Measurements from ENCODE around the gene RALGAPA2.

RALGAPA2 gene

GRCh38 chr20:20409331-20409730 is 303.1 kb downstream of the RALGAPA2 start:
- no peaks in the 10 kb centered on the region for H3K27me3 ChIP-seq (ENCODE audit: control insufficient read depth in 1 of 2, insufficient read depth in 2 of 2, low read length in 2 of 2)
- H3K4me1 ChIP-seq (ENCODE audit: control insufficient read depth in 1 of 2, insufficient read depth in 2 of 2, low read length in 2 of 2), result no peaks in the 10 kb centered on the region
- H3K4me3 ChIP-seq (ENCODE audit: low read depth in 1 of 2, low read length in 2 of 2), result no peak overlapping the region
- no peak overlapping the region for H3K27ac ChIP-seq (ENCODE audit: low read depth, low read length)
- no peak overlapping the region for H3K9ac ChIP-seq (ENCODE audit: low read depth in 1 of 2, low read length in 2 of 2)
- no peaks in the 10 kb centered on the region for H3K9me3 ChIP-seq (ENCODE audit: control insufficient read depth in 1 of 2, low read length in 2 of 2)
- H3K36me3 ChIP-seq (ENCODE audit: control insufficient read depth in 1 of 2, insufficient read depth in 2 of 2, low read length in 2 of 2), result peaks cover 11 to 19% of the 10 kb centered on the region in 2 donors

GRCh38 chr20:20407891-20408805 is 304.3 kb downstream of the RALGAPA2 start:
- no peaks in the 10 kb centered on the region for H3K4me1 ChIP-seq (ENCODE audit: control insufficient read depth in 1 of 2, insufficient read depth in 2 of 2, low read length in 2 of 2)
- no peaks in the 10 kb centered on the region for H3K27me3 ChIP-seq (ENCODE audit: control insufficient read depth in 1 of 2, insufficient read depth in 2 of 2, low read length in 2 of 2)
- no peak overlapping the region for H3K4me3 ChIP-seq (ENCODE audit: low read depth in 1 of 2, low read length in 2 of 2)
- no peaks in the 10 kb centered on the region for H3K9me3 ChIP-seq (ENCODE audit: control insufficient read depth in 1 of 2, low read length in 2 of 2)
- no peak overlapping the region for H3K9ac ChIP-seq (ENCODE audit: low read depth in 1 of 2, low read length in 2 of 2)
- H3K36me3 ChIP-seq (ENCODE audit: control insufficient read depth in 1 of 2, insufficient read depth in 2 of 2, low read length in 2 of 2), result peaks cover 18 to 28% of the 10 kb centered on the region in 2 donors
- no peak overlapping the region for H3K27ac ChIP-seq (ENCODE audit: low read depth, low read length)

GRCh38 chr20:20406306-20406705 is 306.1 kb downstream of the RALGAPA2 start:
- no peaks in the 10 kb centered on the region for H3K27me3 ChIP-seq (ENCODE audit: control insufficient read depth in 1 of 2, insufficient read depth in 2 of 2, low read length in 2 of 2)
- peaks cover 15 to 30% of the 10 kb centered on the region in 2 donors for H3K36me3 ChIP-seq (ENCODE audit: control insufficient read depth in 1 of 2, insufficient read depth in 2 of 2, low read length in 2 of 2)
- H3K4me1 ChIP-seq (ENCODE audit: control insufficient read depth in 1 of 2, insufficient read depth in 2 of 2, low read length in 2 of 2), result no peaks in the 10 kb centered on the region
- H3K27ac ChIP-seq (ENCODE audit: low read depth, low read length), result no peak overlapping the region
- no peak overlapping the region for H3K9ac ChIP-seq (ENCODE audit: low read depth in 1 of 2, low read length in 2 of 2)
- H3K9me3 ChIP-seq (ENCODE audit: control insufficient read depth in 1 of 2, low read length in 2 of 2), result no peaks in the 10 kb centered on the region
- no peak overlapping the region for H3K4me3 ChIP-seq (ENCODE audit: low read depth in 1 of 2, low read length in 2 of 2)

GRCh38 chr20:20405623-20406022 is 306.8 kb downstream of the RALGAPA2 start:
- Histone ChIP-seq H3K4me3 (ENCODE audit: low read depth in 1 of 2, low read length in 2 of 2) (no peak overlapping the region), H3K36me3 (ENCODE audit: control insufficient read depth in 1 of 2, insufficient read depth in 2 of 2, low read length in 2 of 2) (peaks cover 15 to 30% of the 10 kb centered on the region in 2 donors), H3K27me3 (ENCODE audit: control insufficient read depth in 1 of 2, insufficient read depth in 2 of 2, low read length in 2 of 2) (no peaks in the 10 kb centered on the region), H3K27ac (ENCODE audit: low read depth, low read length) (no peak overlapping the region), H3K4me1 (ENCODE audit: control insufficient read depth in 1 of 2, insufficient read depth in 2 of 2, low read length in 2 of 2) (no peaks in the 10 kb centered on the region), H3K9ac (ENCODE audit: low read depth in 1 of 2, low read length in 2 of 2) (no peak overlapping the region), H3K9me3 (ENCODE audit: control insufficient read depth in 1 of 2, low read length in 2 of 2) (no peaks in the 10 kb centered on the region)

GRCh38 chr20:20404633-20405032 is 307.8 kb downstream of the RALGAPA2 start:
- no peak overlapping the region for H3K9ac ChIP-seq (ENCODE audit: low read depth in 1 of 2, low read length in 2 of 2)
- no peaks in the 10 kb centered on the region for H3K27me3 ChIP-seq (ENCODE audit: control insufficient read depth in 1 of 2, insufficient read depth in 2 of 2, low read length in 2 of 2)
- no peaks in the 10 kb centered on the region for H3K9me3 ChIP-seq (ENCODE audit: control insufficient read depth in 1 of 2, low read length in 2 of 2)
- peaks cover 3 to 6% of the 10 kb centered on the region in 2 donors for H3K4me1 ChIP-seq (ENCODE audit: control insufficient read depth in 1 of 2, insufficient read depth in 2 of 2, low read length in 2 of 2)
- no peak overlapping the region for H3K27ac ChIP-seq (ENCODE audit: low read depth, low read length)
- peaks cover 15 to 30% of the 10 kb centered on the region in 2 donors for H3K36me3 ChIP-seq (ENCODE audit: control insufficient read depth in 1 of 2, insufficient read depth in 2 of 2, low read length in 2 of 2)
- H3K4me3 ChIP-seq (ENCODE audit: low read depth in 1 of 2, low read length in 2 of 2), result no peak overlapping the region

GRCh38 chr20:20401991-20402390 is 310.5 kb downstream of the RALGAPA2 start:
- H3K27me3 ChIP-seq (ENCODE audit: control insufficient read depth in 1 of 2, insufficient read depth in 2 of 2, low read length in 2 of 2), result no peaks in the 10 kb centered on the region
- peaks cover 14 to 31% of the 10 kb centered on the region in 2 donors for H3K36me3 ChIP-seq (ENCODE audit: control insufficient read depth in 1 of 2, insufficient read depth in 2 of 2, low read length in 2 of 2)
- no peak overlapping the region for H3K4me3 ChIP-seq (ENCODE audit: low read depth in 1 of 2, low read length in 2 of 2)
- no peak overlapping the region for H3K9ac ChIP-seq (ENCODE audit: low read depth in 1 of 2, low read length in 2 of 2)
- no peaks in the 10 kb centered on the region for H3K9me3 ChIP-seq (ENCODE audit: control insufficient read depth in 1 of 2, low read length in 2 of 2)
- no peak overlapping the region for H3K27ac ChIP-seq (ENCODE audit: low read depth, low read length)
- H3K4me1 ChIP-seq (ENCODE audit: control insufficient read depth in 1 of 2, insufficient read depth in 2 of 2, low read length in 2 of 2), result peaks cover 3 to 10% of the 10 kb centered on the region in 2 donors

GRCh38 chr20:20399531-20400500 is 312.6 kb downstream of the RALGAPA2 start:
- H3K36me3 ChIP-seq (ENCODE audit: control insufficient read depth in 1 of 2, insufficient read depth in 2 of 2, low read length in 2 of 2), result peaks cover 9 to 42% of the 10 kb centered on the region in 2 donors
- H3K27me3 ChIP-seq (ENCODE audit: control insufficient read depth in 1 of 2, insufficient read depth in 2 of 2, low read length in 2 of 2), result no peaks in the 10 kb centered on the region
- no peak overlapping the region for H3K4me3 ChIP-seq (ENCODE audit: low read depth in 1 of 2, low read length in 2 of 2)
- H3K4me1 ChIP-seq (ENCODE audit: control insufficient read depth in 1 of 2, insufficient read depth in 2 of 2, low read length in 2 of 2), result peaks cover 3 to 10% of the 10 kb centered on the region in 2 donors
- no peak overlapping the region for H3K27ac ChIP-seq (ENCODE audit: low read depth, low read length)
- H3K9ac ChIP-seq (ENCODE audit: low read depth in 1 of 2, low read length in 2 of 2), result no peak overlapping the region
- no peaks in the 10 kb centered on the region for H3K9me3 ChIP-seq (ENCODE audit: control insufficient read depth in 1 of 2, low read length in 2 of 2)

- Histone ChIP-seq H3K4me3 (ENCODE audit: low read depth in 1 of 2, low read length in 2 of 2) (no peak overlapping the region), H3K4me1 (ENCODE audit: control insufficient read depth in 1 of 2, insufficient read depth in 2 of 2, low read length in 2 of 2) (peaks cover 3 to 10% of the 10 kb centered on the region in 2 donors), H3K9me3 (ENCODE audit: control insufficient read depth in 1 of 2, low read length in 2 of 2) (no peaks in the 10 kb centered on the region), H3K27me3 (ENCODE audit: control insufficient read depth in 1 of 2, insufficient read depth in 2 of 2, low read length in 2 of 2) (no peaks in the 10 kb centered on the region), H3K36me3 (ENCODE audit: control insufficient read depth in 1 of 2, insufficient read depth in 2 of 2, low read length in 2 of 2) (peaks cover 4 to 32% of the 10 kb centered on the region in 2 donors), H3K9ac (ENCODE audit: low read depth in 1 of 2, low read length in 2 of 2) (no peak overlapping the region), H3K27ac (ENCODE audit: low read depth, low read length) (no peak overlapping the region)
These were observed 314.3 kb downstream of the RALGAPA2 start for GRCh38 chr20:20398123-20398522.

- no peak overlapping the region for H3K9ac ChIP-seq (ENCODE audit: low read depth in 1 of 2, low read length in 2 of 2)
- H3K36me3 ChIP-seq (ENCODE audit: control insufficient read depth in 1 of 2, insufficient read depth in 2 of 2, low read length in 2 of 2), result peaks cover 7 to 37% of the 10 kb centered on the region in 2 donors
- peaks cover 3 to 12% of the 10 kb centered on the region in 2 donors for H3K4me1 ChIP-seq (ENCODE audit: control insufficient read depth in 1 of 2, insufficient read depth in 2 of 2, low read length in 2 of 2)
- no peak overlapping the region for H3K27ac ChIP-seq (ENCODE audit: low read depth, low read length)
- H3K27me3 ChIP-seq (ENCODE audit: control insufficient read depth in 1 of 2, insufficient read depth in 2 of 2, low read length in 2 of 2), result no peaks in the 10 kb centered on the region
- H3K4me3 ChIP-seq (ENCODE audit: low read depth in 1 of 2, low read length in 2 of 2), result no peak overlapping the region
- no peaks in the 10 kb centered on the region for H3K9me3 ChIP-seq (ENCODE audit: control insufficient read depth in 1 of 2, low read length in 2 of 2)
These were observed 315.6 kb downstream of the RALGAPA2 start for GRCh38 chr20:20396794-20397193.

Measured in duodenal mucosa (tissue), 2 donors.